GM12801 (cell line): ENCODE data around the gene ZNF892.

Source experiments
- TF ChIP-seq, protein P1 (sequence below): IDR thresholded peaks from one replicate; pipeline ENCODE4 v1.5.1; 2011; ENCODE audit warnings: control low read depth; ENCODE audit not compliant: insufficient read length; ENCODE audit errors: extremely low read depth

Gene ZNF892

DNA sequence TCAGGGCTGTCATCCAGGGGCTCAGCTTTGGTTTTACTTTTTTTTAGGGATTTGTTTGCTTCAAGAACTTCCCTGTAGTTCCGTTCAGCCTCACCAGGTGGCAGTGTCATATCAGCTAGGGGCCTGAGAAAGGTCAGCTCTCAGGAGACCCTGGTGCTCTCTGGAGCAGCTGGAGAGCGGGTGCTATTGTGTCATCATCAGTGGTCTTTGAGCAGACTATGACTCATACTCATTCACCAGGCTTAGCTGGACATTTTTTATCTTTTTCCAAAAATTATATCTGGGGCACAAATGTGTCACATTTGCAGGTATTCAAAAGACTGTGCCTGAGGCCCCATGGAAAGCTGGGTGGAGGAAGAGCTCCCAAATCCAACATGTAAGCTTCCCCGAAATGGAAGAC is 24.4 kb downstream of the ZNF892 start:
- TF ChIP-seq, protein P1, sequence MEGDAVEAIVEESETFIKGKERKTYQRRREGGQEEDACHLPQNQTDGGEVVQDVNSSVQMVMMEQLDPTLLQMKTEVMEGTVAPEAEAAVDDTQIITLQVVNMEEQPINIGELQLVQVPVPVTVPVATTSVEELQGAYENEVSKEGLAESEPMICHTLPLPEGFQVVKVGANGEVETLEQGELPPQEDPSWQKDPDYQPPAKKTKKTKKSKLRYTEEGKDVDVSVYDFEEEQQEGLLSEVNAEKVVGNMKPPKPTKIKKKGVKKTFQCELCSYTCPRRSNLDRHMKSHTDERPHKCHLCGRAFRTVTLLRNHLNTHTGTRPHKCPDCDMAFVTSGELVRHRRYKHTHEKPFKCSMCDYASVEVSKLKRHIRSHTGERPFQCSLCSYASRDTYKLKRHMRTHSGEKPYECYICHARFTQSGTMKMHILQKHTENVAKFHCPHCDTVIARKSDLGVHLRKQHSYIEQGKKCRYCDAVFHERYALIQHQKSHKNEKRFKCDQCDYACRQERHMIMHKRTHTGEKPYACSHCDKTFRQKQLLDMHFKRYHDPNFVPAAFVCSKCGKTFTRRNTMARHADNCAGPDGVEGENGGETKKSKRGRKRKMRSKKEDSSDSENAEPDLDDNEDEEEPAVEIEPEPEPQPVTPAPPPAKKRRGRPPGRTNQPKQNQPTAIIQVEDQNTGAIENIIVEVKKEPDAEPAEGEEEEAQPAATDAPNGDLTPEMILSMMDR, result no peak

DNA sequence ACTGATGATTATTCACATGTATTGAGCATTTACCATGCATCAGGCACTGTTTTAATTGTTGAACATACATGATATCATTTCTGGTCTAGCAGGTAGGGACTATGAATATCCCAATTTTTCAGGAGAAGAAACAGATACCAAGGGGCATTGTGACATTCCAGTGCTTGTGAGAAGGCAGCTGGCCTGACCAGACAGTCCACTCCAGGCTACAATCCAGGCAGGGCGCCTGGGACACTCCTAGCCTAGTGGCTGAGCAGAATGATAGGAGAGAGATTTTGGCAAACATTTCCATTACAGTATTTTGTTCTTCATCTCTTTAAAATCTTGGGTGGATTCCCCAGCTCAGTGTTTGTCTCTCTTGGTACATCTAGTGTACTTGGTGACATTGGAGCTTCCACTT is 24.9 kb downstream of the ZNF892 start:
- TF ChIP-seq, protein P1, result no peak

DNA sequence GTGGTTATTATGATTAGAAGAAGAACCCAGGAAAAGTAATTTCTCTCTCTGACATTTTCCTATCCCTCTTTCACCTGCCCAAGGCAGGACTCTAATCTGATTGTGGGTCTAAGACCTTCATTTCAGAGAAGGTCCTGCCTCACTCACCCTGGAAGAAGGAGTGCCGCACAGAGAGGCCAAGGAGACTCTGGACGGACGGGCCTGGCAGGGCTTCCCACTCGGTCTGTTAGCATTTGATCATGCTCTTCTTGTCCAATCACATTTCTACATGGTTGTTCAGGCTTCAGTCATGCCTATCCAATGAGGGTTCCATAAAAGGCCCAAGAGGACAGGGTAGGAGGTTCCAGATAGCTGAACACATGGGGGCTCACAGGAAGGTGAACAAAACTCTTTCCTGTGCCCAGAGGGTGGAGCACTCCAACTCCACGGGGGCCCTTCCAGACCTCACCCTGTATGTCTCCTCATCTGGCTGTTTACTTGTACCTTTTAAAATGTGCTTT is 27.0 kb downstream of the ZNF892 start:
- TF ChIP-seq, protein P1, result no peak

DNA sequence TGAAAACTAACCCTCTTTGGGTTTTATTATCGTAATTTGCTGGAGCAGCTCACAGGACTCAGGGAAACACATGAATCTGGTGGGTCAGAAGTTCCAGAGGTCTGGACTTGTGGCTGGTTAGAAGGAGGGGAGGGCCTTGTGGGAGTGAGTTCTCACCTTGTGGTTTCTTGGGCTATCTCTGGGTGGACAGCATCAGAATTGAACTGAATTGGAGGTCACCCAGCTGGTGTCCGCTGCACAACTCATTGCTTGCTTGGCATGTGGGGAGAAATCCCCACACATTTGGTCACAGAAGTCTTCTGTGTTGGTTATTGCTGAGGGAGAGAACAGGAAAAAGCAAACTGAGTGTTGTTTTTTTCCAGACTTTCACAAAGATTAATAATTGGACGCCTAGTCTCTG is 27.5 kb downstream of the ZNF892 start:
- TF ChIP-seq, protein P1, result no peak

DNA sequence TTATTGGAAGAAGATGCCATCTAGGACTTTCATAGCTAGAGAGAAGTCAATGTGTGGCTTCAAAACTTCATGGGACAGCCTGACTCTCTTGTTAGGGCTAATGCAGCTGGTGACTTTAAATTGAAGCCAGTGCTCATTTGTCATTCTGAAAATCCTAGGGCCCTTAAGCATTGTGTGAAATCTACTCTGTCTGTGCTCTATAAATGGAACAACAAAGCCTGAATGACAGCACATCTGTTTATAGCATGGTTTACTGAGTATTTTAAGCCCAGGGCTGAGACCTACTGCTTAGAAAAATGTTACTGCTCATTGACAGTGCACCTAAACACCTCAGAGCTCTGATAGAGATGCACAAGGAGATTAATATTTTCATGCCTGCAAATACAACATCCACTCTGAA is 30.8 kb downstream of the ZNF892 start:
- TF ChIP-seq, protein P1, result no peak

DNA sequence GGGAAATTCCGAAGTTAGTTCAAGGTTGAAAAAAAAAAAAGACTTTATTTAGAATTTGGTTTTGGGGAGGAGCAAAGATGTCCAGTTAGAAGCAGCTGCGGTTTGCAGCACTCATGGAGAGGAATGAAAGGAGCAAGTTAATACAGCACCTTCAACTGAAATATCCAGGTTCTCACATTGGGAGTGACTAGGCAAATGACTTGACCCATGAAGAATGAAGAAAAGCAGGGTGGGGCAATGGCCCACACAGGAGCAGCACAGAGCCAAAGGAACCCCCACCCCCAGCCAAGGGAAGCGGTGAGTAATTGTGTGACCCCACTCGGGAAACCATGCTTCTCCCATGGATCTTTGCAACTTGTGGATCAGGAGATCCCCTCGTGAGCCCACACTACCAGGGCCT is 32.8 kb downstream of the ZNF892 start:
- TF ChIP-seq, protein P1, result no peak

DNA sequence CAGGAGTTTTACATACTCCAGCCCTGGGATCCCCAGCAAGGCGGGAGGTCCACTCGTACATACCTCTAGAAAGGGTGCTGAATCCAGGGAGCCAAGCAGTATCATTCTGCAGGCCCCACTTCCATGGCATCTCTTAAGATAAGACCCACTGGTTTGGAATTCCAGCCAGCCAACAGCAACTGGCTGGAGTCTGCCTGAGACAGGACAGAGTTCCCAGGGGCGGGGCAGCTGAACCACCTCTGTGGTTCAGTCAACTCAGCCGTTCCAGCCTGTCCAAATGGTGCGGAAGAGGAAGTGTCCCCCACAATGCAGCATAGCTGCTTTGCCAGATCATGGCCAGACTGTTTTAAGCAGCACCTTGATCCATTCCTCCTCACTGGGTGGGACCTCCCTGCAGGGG is 33.2 kb downstream of the ZNF892 start:
- TF ChIP-seq, protein P1, result no peak
